CD4-positive, alpha-beta T cell treated with Interleukin-15 for 1 hour (primary cell): ENCODE data around the gene NOMO2.
"Not testable (repeated sequence)": the region's sequence is repeated elsewhere in the genome, so short reads cannot be mapped to it uniquely, and the experiment has no call there.

Source experiments
- DNase-seq: peaks from one replicate; pipeline ENCODE4 v3.0.0-alpha.2; 2020

NOMO2 gene

DNA sequence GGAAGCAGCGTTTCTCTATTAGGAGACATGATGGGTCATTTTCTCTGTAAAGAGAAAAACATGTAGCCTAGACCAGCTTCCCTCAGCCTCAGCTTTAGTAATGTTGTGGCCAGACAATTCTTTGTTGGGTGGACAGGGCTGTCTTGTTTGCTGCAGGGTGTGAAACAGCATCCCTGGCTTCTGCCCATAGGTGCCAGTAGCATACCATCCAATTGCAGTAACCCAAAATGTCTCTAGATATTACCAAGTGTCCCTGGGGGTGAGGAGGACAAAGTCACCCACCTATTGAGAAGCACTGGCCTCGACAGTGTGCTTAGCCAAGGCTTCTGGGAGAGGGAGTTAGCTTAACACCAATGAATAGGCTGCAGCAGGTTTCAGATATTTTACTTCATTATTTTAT lies 14.0 kb upstream of the NOMO2 start:
- DNase-seq: not testable (repeated sequence)

DNA sequence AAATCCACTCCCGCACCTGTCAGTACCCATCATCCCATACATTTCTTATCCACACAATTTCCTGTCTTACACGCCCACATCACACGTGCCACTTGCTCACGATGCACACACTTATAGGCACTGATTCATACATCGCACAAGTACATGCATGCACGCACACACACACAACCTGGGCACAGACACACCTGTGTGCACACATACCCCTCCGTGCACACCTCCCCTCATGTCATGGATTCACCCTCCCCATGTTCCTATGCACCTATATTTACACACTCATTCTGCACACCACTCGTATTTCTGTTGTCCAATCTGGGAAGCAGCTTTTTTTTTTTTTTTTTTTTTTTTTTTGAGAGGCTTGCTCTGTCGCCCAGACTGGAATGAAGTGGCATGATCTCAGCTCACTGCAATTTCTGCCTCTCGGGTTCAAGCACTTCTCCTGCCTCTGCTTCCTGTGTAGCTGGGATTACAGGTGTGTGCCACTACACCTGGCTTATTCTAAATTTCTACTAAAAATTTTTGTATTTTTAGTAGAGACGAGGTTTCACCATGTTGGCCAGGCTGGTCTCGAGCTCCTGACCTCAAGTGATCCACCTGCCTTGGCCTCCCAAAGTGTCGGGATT lies 13.5 kb upstream of the NOMO2 start:
- DNase-seq: not testable (repeated sequence)

DNA sequence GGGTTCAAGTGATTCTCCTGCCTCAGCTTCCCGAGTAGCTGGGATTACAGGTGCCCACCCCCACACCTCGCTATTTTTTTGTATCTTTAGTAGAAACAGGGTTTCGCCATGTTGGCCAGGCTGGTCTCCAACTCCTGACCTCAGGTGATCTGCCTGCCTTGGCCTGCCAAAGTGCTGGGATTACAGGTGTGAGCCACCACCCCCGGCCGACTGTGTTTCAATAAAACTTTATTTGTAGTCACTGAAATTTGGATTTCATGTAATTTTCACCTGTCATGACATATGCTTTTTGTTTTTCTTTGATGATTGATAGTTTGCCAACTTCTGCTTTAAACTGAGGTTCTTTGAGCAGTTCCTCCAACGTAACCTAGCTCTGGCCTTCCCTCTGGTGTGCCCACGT lies 12.0 kb upstream of the NOMO2 start:
- not testable (repeated sequence) for DNase-seq

- not testable (repeated sequence) for DNase-seq
These were observed 11.1 kb upstream of the NOMO2 start for GRCh38 chr16:18572973-18573372.

DNA sequence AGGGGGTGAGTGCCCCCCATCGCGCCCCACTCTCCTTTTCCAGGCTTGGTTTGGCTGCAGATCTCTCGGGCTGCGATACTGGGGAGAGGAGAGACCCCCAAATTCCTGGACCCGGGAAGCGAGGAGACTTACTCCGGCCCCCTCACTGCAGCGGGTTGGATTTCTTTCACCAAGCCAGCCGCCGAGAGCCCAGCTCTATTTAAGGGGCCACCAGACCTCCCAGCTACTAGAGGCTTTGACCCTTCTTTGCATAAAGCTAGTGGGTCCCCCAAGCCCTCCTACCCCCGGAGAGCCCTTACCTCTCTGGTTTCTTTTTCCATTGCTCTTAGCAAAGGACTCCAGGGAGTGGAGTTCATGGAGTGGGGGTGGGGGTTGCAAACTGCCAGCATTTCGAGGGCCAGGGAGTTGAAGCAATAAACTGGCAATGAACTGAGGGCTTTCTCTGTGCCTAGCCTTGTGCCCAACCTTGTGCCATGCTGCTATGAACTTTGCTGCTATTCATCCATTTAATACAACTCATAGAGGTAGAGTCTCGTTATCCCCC lies 9.5 kb upstream of the NOMO2 start:
- DNase-seq: not testable (repeated sequence)

DNA sequence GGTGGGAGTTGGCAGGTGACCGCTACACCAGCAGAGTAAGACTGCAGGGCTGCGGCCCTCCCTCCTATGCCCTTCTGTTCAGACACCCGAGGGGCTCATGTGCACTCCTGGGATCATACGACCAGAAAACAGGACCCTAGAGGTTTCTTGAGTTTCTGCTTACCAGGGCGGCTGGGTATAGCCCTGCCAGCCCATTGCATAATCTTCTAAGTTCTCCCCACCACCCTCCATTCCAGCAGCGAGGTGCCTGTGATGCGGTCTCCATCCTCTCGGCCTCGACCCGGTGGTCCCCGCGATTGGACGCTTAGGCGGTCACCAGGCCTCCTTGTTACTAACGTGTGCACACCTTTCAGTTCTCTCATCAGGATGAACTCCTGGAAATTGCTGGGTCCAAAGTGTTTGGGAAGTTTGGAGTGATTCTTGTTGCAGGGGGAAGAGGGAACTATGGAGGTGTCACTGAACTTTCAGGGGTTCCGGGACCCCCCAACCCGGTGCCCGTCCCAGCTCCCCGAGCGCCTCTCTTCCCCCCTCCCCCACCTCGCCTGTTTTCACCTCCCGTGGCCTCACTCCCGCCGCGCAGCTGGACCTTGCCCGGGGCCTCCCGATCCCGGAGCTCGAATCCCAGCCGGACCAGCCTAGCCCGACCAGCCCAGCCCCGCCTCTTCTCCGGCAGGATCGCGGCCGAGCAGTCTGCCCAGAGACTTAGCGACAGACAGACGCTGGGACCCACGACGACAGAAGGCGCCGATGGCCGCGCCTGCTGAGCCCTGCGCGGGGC lies 8.8 kb upstream of the NOMO2 start:
- DNase-seq: not testable (repeated sequence)

DNA sequence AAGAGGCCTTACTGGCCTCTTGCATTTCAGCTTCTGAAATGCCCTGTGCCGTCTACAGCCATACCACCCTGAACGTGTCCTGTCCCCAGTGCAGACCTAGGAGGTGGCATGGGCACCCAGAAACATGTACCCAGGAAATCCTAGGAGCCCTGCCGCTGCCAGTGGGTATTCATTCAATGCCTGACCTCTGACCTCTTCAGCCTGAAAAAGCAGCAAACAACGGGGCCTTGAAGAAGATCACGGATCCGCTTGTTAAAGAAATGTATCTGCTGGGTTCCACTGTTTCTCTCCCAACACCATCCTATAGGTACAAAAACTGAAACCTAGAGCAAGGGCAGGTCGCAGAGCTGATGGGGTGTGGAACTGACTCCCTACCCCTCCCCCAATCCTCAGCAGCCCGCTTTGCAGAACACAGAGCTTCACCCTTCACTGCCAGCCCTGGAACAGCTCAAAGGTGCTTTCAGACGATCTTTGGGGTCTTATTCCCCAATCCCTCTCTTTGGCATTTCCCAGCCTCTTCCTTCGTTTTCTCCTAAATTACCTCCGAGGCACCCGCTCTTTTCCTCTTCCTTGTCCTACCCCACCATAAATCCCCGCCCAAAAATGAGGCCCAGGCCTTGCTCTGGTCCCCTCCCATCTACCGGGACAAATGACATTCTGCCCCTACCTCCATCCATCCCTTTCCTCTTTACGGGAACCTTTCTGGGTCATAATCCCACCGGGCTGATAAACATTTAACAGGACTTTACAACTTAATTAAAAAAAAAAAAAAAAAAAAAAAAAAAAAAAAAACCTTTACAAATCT lies 1.3 kb downstream of the NOMO2 start:
- DNase-seq: not testable (repeated sequence)

DNA sequence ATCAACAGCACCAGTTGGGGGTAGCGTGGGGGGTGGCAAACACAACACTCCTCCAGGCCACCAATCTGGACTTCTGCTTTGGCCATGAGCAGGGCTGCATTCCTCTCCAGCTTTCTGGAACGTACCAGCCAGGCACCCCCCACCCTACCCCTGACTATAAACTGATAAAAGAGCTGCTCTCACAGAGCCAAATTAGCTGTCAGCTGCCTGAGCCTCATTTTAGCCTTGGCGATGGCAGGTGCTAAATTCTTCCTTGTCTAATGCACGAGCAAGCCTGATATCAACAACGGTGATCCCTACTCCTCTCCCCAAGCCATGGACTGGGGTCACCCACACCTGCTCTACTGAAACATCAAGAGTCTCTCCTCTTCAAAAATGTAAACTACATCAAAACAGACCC lies 8.2 kb downstream of the NOMO2 start:
- DNase-seq: not testable (repeated sequence)

- not testable (repeated sequence) for DNase-seq
These were observed 14.5 kb downstream of the NOMO2 start for GRCh38 chr16:18547382-18547781.

- DNase-seq: not testable (repeated sequence)
These were observed 15.0 kb downstream of the NOMO2 start for GRCh38 chr16:18546853-18547252.

GRCh38 chr16:18544232-18545081 lies 17.4 kb downstream of the NOMO2 start:
- DNase-seq: not testable (repeated sequence)

DNA sequence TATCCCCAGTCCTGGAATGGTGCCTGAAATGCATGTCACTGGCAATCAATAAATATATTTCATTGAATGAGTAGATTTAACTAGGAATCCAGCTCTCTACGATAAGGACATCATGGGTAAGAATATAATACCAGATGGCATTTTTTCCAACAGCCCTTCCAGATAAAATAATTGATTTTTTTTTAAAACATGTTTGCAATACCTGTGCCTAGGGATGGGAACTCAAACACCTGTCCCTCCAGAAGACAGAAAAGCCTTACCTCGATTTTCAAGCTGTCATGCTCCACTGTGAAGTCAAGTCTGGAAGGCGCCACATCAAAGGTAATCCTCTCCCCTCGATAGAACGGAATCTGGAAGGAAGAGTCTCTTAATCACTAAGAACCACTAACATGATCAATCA lies 20.0 kb downstream of the NOMO2 start:
- not testable (repeated sequence) for DNase-seq

GRCh38 chr16:18537004-18537403 lies 24.9 kb downstream of the NOMO2 start:
- DNase-seq: not testable (repeated sequence)

- not testable (repeated sequence) for DNase-seq
These were observed 26.3 kb downstream of the NOMO2 start for GRCh38 chr16:18535519-18536168.

GRCh38 chr16:18534308-18534707 lies 27.6 kb downstream of the NOMO2 start:
- not testable (repeated sequence) for DNase-seq

DNA sequence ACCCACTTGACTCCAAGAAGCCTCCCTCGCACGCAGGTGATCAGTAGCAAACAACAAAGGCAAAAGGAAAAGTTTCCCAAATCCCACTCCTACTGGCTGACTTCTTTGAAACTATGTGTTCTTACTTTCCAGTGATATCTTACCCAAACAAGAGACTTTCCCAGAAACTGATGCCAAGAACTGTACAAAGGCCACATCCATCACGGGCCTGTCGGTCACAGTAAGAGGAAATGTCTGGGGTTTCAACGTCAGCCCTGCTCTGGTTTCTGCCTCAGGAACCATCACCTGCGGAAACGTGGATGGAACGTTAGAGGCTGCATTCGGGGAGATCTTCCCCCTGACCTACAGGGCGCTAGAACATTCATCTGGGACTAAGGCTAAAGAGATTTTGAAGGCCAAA lies 30.6 kb downstream of the NOMO2 start:
- not testable (repeated sequence) for DNase-seq

GRCh38 chr16:18530329-18530728 lies 31.6 kb downstream of the NOMO2 start:
- not testable (repeated sequence) for DNase-seq

GRCh38 chr16:18526547-18526946 lies 35.4 kb downstream of the NOMO2 start:
- not testable (repeated sequence) for DNase-seq

DNA sequence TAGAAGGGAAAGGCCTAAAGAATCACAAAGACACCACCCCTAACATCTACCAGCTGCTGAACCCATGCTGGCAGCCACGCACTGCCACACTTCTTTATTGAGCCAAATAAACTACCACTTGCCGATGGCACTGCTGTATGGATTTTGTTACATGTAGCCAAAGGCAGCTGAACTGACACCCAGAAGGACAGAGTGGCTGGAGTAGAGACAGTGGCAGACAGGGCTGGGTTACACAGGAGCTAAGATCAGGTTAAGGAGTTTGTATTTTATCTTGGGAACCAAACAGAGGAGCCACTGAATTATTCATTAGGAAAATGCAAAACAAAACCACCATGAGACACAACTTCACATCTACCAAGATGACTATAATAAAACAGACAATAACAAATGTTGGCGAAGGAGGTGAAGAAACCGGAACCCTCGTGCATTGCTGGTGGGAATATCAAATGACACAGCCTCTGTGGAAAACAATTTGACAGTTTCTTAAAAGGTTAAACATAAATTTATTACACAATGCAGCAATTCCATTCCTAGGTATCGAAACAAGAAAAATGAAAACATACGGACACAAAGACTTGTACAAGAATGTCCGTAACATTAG lies 35.9 kb downstream of the NOMO2 start:
- DNase-seq: not testable (repeated sequence)

GRCh38 chr16:18522637-18523036 lies 39.3 kb downstream of the NOMO2 start:
- DNase-seq: not testable (repeated sequence)
